Ovary (tissue), 3 donors: ENCODE data around the gene ANKRD39.

Experiments used
- CTCF ChIP-seq, 3 donors: fragments of 450-650 bp in 2 of 3; fragments of 200-600 bp in 1 of 3; IDR thresholded peaks; one replicate each; pipeline versions ENCODE4 v1.5.1 to v1.8.0; 2016 to 2022; ENCODE audit warnings: antibody characterized with exemption in 3 of 3, mild to moderate bottlenecking in 1 of 3
- EP300 ChIP-seq: sonication (generic); formaldehyde crosslinking; IDR thresholded peaks from one replicate; pipeline ENCODE4 v1.6.1; 2017; ENCODE audit warnings: antibody characterized with exemption
- POLR2A ChIP-seq: fragments of 450-650 bp; IDR thresholded peaks from one replicate; pipeline ENCODE4 v1.6.1; 2017; ENCODE audit warnings: antibody characterized with exemption, mild to moderate bottlenecking, moderate library complexity
- donor health status: DM: no; HTN: no; CAD: no.

- TF ChIP-seq CTCF (IDR thresholded peaks at IDR 0.05), result no peak
- no peak for TF ChIP-seq POLR2A
- TF ChIP-seq EP300, result no peak
Measured at GRCh38 chr2:96877631-96878092, 19.8 kb upstream of the ANKRD39 start.
